ENCODE data around the gene ARMC3.

DNA sequence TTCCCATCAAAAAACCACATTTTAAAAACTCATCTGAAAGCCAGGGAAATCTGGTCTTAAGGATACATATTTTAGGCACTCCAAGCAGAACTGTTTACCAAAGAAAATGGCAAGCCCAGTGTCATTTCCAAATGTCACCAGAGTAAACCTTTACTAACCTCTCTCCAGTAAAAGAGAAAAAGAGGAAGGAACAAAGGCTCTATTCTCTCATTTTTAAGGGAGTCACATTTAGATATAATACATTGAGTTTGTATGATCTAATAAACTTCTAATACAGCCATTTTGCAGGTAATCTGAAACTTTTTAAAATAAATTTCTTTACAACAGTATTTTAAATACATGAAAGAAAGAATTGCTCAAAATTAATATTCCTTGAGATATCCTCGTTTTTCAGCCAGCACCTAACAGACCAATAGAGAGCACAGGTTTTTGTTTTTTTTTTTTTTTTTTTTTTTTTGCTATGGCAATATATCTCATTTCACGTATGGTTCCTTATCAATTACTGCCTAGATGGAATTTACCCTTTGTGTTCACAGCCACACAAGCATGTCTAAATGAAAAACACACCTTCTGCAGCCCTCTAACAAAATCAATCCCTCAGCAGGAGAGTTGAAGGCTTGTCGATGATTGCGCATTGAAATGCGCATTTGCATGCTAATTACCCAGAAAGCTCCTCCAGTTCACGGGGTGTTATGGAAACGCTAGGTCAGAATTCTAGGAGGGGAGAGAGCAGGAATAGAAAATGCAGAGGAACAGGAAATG, 127.8 kb downstream of the ARMC3 start:
- TF ChIP-seq CTCF (conservative IDR thresholded peaks at IDR 0.05) (no peak), EZH2 (IDR thresholded peaks at IDR 0.05; ENCODE audit: low read depth) (no peak)

Data from PC-9 (cell line).